ENCODE results near the gene SHROOM4.

The SHROOM4 gene, protein sequence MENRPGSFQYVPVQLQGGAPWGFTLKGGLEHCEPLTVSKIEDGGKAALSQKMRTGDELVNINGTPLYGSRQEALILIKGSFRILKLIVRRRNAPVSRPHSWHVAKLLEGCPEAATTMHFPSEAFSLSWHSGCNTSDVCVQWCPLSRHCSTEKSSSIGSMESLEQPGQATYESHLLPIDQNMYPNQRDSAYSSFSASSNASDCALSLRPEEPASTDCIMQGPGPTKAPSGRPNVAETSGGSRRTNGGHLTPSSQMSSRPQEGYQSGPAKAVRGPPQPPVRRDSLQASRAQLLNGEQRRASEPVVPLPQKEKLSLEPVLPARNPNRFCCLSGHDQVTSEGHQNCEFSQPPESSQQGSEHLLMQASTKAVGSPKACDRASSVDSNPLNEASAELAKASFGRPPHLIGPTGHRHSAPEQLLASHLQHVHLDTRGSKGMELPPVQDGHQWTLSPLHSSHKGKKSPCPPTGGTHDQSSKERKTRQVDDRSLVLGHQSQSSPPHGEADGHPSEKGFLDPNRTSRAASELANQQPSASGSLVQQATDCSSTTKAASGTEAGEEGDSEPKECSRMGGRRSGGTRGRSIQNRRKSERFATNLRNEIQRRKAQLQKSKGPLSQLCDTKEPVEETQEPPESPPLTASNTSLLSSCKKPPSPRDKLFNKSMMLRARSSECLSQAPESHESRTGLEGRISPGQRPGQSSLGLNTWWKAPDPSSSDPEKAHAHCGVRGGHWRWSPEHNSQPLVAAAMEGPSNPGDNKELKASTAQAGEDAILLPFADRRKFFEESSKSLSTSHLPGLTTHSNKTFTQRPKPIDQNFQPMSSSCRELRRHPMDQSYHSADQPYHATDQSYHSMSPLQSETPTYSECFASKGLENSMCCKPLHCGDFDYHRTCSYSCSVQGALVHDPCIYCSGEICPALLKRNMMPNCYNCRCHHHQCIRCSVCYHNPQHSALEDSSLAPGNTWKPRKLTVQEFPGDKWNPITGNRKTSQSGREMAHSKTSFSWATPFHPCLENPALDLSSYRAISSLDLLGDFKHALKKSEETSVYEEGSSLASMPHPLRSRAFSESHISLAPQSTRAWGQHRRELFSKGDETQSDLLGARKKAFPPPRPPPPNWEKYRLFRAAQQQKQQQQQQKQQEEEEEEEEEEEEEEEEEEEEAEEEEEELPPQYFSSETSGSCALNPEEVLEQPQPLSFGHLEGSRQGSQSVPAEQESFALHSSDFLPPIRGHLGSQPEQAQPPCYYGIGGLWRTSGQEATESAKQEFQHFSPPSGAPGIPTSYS (N-terminal part only)

DNA sequence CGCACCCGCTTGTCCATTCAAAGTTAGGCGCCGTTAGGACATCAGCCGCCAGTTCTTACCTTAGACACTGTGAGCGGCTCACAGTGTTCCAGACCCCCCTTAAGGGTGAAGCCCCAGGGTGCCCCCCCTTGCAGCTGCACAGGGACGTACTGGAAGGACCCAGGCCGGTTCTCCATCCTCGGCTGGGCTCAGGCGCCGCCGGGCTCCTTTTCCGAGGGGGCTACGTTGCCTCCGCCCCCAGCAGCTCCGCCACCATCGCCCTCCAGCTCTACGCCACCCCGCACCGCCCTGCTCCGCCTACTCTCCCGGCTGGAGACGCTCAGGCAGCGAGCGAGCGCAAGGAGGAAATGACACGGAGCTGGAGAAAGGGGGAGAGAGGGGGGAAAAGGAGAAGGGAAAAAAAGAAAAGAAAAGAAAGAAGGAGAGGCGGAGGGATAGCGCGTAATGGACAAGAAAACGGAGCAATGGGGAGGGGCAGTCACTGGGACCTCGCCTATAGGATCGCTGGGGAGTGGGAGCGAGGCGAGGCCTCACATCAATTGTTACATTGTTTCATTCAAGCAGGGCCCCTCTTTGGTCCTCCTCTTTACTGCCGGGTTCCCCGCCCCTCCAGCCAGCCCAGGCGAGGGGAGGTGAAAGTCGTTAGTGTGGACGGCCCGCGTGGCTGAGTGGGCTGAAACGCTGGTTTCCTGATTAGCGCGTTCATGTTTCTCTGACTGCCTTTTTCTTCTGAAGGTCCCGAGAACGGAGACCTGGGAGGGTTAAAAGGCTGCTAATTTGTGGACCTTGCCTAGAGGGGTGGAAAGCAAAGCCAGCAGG is at the start of gene SHROOM4:
Gene SHROOM4, minus strand, starts transcription at position 352 of the 819 bp plus-strand sequence. Its CDS starts 176 bp downstream, at position 176.
- DNase-seq = no peak

DNA sequence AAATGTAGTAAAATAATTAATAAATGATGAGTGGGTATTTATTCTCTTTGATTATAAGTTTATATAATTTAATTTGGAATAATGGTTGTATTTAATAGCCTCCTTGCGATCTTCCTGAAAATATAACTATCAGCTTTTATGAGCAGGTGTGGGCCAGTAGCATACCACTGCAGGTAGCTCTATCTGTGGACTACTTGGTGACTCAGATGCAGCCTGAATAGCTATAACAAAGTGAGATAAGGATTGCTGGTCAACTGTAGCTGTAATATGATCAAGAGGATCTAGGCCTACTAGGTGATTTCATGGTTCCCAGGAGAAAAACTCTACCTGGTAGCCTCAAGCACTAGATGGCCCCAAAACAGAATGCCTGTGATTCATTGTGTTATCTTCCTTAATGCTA is 49.5 kb upstream of the SHROOM4 start:
- no peak for DNase-seq

DNA sequence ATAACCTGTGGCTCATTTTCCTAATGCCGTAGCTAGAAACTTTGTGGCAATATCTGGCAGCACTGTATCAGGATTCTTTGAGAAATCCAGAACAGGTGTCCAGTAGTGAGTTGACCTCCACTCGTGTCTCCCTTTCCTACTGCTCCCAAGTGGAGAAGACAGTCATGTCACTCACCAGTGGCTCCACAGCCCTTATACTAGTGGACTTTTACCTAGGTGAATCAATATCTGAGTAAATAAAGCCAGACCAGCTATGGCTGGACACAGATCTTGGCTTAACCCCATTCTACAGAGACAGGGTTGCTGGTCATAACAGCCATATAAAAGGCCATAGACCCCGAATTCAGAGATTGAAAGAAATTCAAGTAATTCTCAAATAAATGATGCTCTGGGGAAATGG is 46.5 kb upstream of the SHROOM4 start:
- no peak for DNase-seq

DNA sequence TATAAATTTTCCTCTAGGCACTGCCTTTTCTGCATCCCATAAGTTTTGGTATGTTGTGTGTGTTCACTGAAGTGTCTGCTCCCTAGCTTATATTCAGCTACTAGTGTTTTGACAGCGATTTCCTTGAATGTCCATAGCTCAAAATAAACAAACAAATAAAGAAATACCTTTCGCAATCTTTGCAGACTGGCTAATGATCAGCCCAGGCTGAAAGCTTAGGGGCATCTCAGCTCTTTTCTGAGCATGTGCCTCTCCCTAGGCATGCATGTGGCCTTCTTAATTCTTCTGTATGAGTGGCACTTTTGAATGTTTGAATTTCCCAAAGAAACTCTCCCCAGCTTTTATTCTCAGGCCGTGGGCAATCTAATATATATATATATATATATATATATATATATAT is 44.6 kb upstream of the SHROOM4 start:
- DNase-seq = no peak

DNA sequence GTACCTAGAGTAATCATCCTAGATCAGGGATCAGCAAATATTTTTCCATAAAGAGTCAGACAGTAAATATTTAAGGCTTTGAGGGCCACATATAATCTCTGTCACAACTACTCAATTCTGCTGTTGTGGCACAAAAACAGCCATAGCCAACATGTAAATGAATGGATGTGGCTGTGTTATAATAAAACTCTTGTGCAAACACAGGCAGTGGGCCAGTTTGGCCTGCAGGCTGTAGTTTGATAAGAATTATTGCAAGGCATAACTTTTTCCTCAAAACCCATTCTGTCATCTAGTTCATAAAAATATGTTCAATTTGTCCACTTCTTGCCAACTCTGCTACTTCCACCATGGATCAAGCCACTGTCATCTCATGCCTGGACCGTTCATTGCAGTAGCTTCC is 39.4 kb upstream of the SHROOM4 start:
- no peak for DNase-seq

DNA sequence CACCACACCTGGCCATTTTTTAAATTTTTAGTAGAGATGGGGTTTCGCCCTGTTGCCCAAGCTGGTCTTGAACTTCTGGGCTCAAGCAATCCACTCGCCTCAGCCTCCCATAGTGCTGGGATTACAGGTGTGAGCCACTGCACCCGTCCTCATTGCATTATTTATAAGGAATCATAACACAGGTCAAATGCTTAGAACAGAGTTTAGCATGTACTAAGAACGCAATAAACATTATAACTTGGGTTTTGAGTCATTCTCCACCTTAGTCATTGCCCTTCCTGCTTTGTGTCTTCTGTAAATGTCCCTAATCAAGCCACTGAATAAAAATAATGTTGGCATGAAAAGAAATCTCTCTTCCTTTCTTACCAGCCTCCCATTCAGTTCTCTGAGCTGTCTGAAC is 38.5 kb upstream of the SHROOM4 start:
- no peak for DNase-seq

DNA sequence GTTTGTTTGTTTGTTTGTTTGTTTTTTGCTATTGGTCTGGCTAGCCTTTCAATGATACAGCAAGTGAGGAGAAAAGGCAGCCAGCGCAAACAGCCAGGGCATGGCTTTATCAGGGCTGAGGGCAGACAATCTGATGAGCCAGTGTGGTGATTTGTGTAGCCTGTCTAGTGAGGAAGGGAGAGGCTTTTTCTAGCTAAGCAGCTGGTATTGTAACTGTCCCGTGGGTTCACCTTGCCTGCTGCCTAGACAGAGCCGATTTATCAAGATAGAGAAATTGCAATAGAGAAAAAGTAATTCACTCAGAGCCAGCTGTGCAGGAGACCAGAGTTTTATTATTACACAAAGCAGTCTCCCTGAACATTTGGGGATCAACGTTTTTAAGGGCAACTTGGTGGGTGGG is 28.2 kb upstream of the SHROOM4 start:
- DNase-seq = no peak

DNA sequence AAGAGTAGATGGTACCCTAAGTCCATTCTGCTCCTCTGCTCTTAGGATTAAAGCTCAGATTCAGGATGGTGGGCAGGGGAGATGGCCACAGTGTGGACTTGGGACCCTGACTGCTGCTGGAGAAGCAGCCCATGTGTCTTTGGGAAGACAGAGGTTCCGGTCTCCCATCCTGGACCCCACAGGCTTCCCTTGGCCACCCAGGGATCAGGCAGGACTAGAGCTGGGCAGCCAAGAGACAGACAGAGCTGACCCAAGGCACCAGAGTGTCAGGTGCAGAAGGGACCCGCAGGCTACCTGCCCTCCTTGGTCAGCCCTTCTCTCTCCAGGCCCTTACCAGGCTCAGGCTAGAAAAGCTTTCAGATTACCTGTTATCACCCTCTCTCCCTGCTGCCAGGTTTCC is 25.7 kb upstream of the SHROOM4 start:
- DNase-seq = no peak

DNA sequence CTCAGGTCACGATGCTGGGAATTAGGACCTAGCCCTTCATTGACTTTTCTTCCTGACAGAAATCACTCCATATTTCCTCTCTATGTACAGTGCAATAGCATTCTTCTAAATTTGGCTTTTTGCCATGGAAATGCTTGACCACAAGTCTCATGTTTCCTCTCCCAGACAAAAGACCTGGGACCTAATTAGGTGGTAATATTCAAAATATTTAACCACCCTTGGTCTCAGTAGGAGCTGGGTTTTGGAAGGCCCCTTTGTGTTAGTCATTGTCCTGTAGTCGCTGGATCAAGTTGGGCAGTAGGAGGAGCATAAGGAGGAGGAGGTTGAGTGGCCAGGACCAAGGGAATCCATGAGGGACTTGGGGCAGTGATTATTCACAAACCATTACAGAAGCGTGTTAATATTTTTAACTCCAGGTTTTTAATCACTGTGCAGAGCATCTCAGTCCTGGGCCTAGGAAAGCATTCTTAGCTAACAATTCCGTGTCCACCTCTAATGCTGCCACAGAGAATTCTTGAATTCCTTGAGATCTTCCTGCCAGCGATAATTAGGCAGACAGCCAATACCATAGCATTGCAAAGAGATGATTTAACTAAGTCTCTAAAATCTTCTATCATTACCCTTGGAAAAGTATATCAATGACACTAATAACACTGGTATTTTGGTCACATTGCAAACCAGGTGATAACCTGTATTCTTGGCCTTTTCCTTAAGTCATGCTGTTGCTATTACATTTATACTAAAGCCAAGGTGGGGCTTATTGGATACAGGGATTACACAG is 25.0 kb upstream of the SHROOM4 start:
- DNase-seq = no peak

DNA sequence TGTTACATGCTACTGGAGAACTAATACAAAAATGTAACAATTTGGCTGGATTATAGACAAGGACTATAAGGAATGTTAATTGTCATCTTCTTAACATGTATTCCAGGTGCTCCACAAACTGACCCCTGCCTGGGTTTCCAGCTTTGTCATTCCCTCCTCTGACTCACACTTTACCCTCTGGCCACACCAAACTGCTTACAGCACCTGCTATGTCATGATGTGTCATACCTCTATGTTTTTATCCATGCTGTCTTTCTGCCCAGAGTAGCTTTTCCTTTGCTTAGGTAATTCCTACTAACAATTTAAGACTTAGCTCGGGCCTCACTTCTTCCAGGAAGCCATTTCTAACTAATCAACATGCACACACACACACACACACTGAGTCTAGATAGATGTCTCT is 14.0 kb upstream of the SHROOM4 start:
- no peak for DNase-seq

DNA sequence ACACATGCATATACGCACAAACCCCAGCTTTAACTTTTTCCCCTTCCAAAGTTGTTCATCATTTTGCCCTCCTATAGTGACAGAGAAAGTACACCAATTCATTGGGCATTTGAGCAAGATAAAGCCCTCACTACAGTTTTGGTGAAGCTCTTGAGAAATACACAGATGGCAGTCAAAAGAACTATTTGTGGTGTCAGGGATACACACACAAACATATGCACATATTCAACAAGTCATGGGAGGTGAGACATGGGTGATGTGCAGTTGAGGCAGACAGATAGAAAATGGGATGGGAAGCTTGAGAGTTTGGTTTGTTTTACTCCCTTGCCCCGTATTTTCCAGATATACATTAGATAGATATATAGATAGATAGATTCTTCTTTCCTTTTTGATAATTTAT is 11.8 kb upstream of the SHROOM4 start:
- DNase-seq = no peak

DNA sequence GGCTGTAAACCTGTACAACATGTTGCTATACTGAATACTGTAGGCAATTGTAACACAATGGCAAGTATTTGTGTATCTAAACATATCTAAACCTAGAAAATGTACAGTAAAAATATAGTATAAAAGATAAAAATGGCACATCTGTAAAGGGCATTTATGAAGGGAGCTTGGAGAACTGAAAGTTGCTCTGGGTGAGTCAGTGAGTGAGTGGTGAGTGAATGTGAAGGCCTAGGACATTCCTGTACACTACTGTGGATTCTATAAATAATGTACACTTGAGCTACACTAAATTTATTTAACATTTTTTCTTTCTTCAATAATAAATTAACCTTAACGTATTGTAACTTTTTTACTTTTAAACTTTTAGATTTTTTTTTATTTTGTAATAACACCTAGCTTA is 5.0 kb upstream of the SHROOM4 start:
- DNase-seq = no peak

DNA sequence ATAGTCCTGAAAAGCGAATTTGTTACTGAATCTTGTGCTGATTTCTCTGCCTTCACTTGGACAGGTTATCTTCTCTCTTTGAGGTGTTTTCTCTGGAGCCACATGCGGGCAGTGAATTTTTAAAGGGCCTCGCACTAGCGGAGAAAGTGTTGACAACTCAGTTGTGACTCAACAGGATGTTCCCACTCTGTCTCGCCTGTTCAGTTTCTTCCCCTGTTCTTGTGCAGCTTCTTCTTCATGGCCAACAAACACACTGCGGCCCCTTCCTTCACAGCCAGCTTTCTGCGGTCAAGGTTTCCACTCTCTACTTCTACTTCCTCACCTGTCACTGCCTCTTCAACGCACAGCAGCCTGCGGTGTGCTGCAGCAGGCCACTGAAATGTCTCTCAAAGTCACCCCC is 1.1 kb upstream of the SHROOM4 start:
- no peak for DNase-seq

DNA sequence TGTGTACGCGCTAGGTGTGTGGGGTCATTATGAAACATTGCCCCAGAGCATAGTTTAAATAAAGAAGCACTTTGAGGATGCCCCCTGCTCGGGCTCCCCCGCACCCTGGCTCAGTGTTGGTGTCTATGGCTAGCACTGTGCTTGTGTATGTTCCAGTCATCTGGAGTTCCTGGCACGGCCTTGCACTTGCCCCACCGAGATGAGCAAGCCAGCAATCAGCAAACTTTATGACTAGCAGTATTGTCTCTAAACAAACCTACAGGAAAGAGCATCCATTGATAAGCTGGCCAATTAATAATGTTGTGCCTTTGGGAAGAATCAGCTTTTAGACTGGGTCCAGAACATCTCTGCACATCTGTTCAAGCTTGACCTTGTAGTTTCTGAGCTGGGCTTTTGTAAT is 707 bp upstream of the SHROOM4 start:
- DNase-seq = no peak

DNA sequence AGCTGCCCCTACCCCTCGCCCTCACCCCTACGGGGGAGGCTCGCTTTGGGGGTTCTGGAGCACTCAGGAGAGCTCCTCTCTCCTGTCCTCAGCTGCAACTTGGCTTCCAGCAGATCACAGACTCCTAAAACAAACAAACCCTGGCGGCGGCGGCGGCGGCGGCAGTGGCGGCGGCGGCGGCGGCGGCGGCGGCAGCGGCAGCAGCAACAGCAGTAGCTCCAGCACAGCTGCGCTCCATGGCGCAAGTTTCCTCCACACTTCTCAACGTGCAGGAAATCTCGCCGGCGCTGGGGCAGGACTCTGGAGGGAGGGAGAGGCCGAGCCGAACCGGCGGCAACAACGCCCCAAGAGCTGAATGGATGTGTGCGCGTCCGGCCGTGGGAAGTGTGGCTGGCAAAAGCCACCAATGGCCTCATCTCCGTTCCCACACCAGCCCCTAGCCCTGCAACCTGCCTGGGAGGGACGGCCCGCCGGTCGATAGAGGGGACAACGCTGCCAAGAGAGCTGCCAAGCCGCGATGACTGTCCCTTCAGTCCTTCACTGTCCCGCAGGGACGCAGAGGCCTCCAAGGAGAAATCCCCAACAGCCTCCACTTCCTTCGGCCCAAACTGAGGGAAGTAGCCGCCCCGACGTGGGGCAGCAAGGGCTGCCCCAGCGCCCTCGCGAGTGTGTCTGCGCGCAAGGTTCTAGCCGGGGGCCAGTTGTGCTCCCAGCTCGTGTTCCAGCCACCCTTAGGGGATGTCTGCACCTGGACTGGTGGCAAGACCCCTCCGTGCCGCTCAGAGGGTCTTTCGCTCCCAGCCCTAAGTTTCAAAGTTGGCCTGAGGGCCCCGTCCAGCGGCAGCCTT is 775 bp downstream of the SHROOM4 start:
- DNase-seq = no peak

DNA sequence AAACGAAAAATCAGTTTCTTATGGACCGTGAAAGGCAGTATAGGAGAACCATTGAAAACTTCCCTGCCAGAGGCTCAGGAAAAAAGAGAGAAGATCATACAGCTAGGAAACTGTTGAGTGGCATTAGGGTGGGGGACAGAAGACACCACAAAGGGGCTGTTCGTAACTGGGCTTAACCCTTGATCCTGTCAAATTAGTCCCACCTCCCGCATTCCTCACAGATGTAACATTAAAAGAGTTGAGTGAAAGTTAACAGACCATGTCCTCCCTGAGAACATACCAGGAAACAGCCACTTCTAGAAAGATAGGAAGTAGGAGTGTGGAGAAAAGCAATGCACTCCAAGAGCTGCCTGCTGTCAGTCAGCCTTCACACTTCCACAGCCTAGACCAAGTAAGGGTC is 8.7 kb downstream of the SHROOM4 start:
- DNase-seq = no peak

DNA sequence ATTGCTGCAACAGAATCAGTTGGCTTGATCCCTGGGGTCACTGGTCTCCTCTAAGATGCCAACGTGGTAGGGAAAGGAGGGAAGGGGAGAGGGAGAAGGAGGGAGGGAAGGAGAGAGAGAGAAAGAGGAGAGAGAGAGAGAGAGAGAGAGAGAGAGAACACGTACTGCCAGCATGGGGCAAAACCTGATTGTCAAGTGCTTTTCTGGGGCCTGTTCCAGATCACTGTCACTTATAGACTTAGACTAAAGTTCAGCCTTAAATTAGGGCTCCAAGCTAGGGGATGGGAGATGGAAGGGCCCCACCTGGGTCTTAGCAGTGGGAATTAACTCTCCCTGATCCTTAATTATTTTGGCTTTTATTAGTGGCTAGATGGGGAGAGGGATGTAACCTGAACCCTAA is 12.9 kb downstream of the SHROOM4 start:
- DNase-seq = no peak

DNA sequence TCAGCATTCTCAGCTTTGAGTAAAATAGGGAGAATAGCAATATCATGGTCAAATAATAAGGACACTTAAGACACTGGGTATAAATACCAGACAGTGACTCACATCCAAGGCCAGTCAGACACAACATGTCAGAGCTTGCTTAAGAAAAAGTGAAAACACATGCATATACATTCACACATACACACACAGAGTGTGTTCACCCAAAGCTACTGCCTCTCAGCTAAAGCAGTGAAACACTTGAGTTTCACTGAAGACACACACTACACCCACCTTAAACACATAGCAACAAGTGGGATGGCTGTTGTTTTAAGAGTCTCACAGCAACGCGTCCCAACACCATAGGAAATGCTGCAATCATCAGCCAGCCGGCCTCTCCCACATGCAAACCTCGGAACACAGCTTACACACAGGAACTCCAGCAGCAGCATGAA is 14.4 kb downstream of the SHROOM4 start:
- DNase-seq = no peak

DNA sequence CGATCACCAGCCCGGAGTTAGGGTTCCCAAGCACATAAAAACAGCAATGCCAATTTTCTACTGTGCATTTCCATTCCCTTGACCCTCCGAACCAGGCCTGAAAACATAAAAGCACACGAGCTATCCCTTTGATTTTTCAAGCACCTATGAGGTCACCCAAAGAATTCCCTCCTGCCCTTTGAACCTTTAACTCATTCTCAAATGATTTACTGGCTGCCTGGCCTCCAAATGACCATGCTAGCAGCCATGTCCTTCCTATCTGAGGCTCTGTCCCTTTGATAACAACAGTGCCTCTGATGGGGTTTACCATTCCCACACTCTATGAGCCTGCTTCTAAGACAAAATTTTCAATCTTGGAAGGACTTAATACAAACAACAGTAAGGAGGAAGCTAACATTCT is 15.2 kb downstream of the SHROOM4 start:
- no peak for DNase-seq

DNA sequence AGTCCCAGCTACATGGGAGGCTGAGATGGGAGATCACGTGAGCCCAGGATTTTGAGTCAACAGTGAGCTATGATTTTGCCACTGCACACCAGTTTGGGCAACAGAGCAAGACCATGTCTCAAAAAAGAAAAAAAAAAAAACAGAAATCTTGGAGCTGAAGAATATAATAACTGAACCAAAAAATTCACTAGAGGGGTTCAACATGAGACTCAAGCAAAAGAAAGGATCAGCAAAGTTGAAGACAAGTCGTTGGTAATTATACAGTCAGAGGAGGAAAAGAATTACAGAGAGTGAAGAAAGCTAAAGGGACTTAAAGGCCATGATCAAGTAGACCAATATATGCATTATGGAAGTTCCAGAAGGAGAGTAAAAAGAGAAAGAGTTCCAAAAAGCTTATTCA is 26.9 kb downstream of the SHROOM4 start:
- no peak for DNase-seq

DNA sequence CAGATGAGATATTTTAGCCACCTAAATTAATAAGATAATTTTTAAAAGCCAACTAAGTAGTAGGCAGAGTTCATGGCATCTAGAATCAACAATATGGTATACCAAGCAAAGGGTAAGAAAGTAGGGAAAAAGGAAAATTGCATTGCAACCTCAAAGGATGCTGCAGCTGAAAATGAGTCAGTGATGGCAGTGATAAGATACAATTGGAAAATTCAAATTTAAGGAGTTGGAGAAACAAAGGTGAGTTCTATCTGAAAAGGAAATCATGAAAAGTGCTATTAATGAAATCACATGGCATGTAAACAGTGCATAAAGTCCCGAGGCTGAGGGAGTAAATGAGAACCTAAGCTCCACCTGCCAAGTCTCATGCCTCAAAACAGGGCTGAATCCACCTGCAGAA is 33.9 kb downstream of the SHROOM4 start:
- DNase-seq = no peak
